B cell (primary cell): ENCODE measurements around the gene TINAG. TPM values are rescaled to one million over a fixed set of nuclear protein-coding genes. Genes with fewer than 3 reads are reported as not detected.

Experiments used
- ATAC-seq: fragments of 200-7000 bp; cut with Tn5 transposase; one replicate; pipeline ENCODE4 v1.10.0; 2021; ENCODE audit warnings: low read depth, mild to moderate bottlenecking, moderate number of reproducible peaks, moderate library complexity
- CTCF ChIA-PET: fragments of 350-600 bp; sonication (Branson Sonifier 250); formaldehyde crosslinking; loops from one replicate; lab custom pipeline; 2021; ENCODE audit warnings: antibody characterized with exemption, inconsistent platforms; lab: Charles Lee
- POLR2A ChIA-PET: fragments of 350-600 bp; sonication (Branson Sonifier 250); formaldehyde crosslinking; loops from one replicate; lab custom pipeline; 2021; ENCODE audit warnings: antibody characterized with exemption; lab: Charles Lee
- DNase-seq: peaks from one replicate; pipeline ENCODE4 v3.0.0; 2013
- H2AFZ ChIP-seq: 2 replicates; pipeline ENCODE4 v1.6.1; 2012; ENCODE audit warnings: mild to moderate bottlenecking, low read depth, low read length; ENCODE audit not compliant: insufficient read depth, poor library complexity, severe bottlenecking
- H3K27ac ChIP-seq, 2 donors: 1 replicate in 1 of 2; 2 replicates in 1 of 2; pipeline ENCODE4 v1.5.1; 2012 to 2013; ENCODE audit warnings: low read length in 2 of 2, mild to moderate bottlenecking in 2 of 2, moderate library complexity in 1 of 2
- H3K27me3 ChIP-seq, 4 experiments: fragments of 200-600 bp in 1 of 4; sonication (generic) in 1 of 4; replicated peaks in 1 of 4; 1 replicate in 2 of 4; 2 replicates in 2 of 4; pipeline versions ENCODE4 v1.6.1 to v1.7.0; 2013 to 2016; ENCODE audit warnings: low read length in 3 of 4, mild to moderate bottlenecking in 2 of 4, mixed read lengths in 1 of 4, moderate library complexity in 1 of 4; ENCODE audit not compliant: insufficient read depth in 4 of 4, control insufficient read depth in 3 of 4; ENCODE audit errors: control extremely low read depth in 1 of 4
- H3K36me3 ChIP-seq, 2 experiments: replicated peaks in 1 of 2; 1 replicate in 1 of 2; 2 replicates in 1 of 2; pipeline versions ENCODE4 v1.6.1 to v1.7.1; 2013; ENCODE audit warnings: low read length in 1 of 2; ENCODE audit not compliant: insufficient read depth in 2 of 2, control insufficient read depth in 1 of 2; ENCODE audit errors: control extremely low read depth in 1 of 2, extremely low read depth in 1 of 2
- H3K4me1 ChIP-seq, 2 donors: fragments of 200-600 bp in 1 of 2; sonication (generic) in 1 of 2; 1 replicate in 1 of 2; 2 replicates in 1 of 2; pipeline versions ENCODE4 v1.5.1 to v1.6.1; 2013 to 2017; ENCODE audit warnings: low read length in 2 of 2; ENCODE audit not compliant: control insufficient read depth in 2 of 2, insufficient read depth in 2 of 2
- H3K4me2 ChIP-seq: replicated peaks from 2 replicates; pipeline ENCODE3; 2012; ENCODE audit warnings: mild to moderate bottlenecking, low read depth, low read length; ENCODE audit not compliant: poor library complexity, severe bottlenecking
- H3K4me3 ChIP-seq, 5 experiments: fragments of 200-600 bp in 1 of 5; sonication (generic) in 1 of 5; 1 replicate in 3 of 5; 2 replicates in 2 of 5; pipeline versions ENCODE4 v1.5.1 to v1.7.0; 2011 to 2016; ENCODE audit warnings: low read length in 4 of 5, mild to moderate bottlenecking in 4 of 5, low read depth in 2 of 5, control low read depth in 1 of 5, moderate library complexity in 1 of 5; ENCODE audit not compliant: insufficient read depth in 1 of 5; ENCODE audit errors: control extremely low read depth in 1 of 5, extremely low read depth in 1 of 5
- H3K79me2 ChIP-seq: fragments of 200-600 bp; sonication (generic); one replicate; pipeline ENCODE4 v1.6.0; 2016; ENCODE audit warnings: low read length; ENCODE audit not compliant: control insufficient read depth, insufficient read depth
- H3K9ac ChIP-seq: fragments of 200-600 bp; sonication (generic); 2 replicates; pipeline ENCODE4 v1.6.1; 2017; ENCODE audit warnings: mild to moderate bottlenecking, low read length, moderate library complexity
- H3K9me3 ChIP-seq, 3 donors: one replicate each; pipeline versions ENCODE4 v1.6.1 to v1.7.1; 2013; ENCODE audit warnings: low read length in 2 of 3; ENCODE audit not compliant: control insufficient read depth in 2 of 3, insufficient read depth in 1 of 3; ENCODE audit errors: control extremely low read depth in 1 of 3
- H4K20me1 ChIP-seq: 2 replicates; pipeline ENCODE4 v1.6.0; 2012; ENCODE audit warnings: mild to moderate bottlenecking, low read length; ENCODE audit not compliant: insufficient read depth, control insufficient read depth, poor library complexity, severe bottlenecking
- H3K27ac Mint-ChIP-seq: one replicate; pipeline ENCODE4 v1.8.0; 2021; ENCODE audit warnings: mixed read lengths
- H3K27me3 Mint-ChIP-seq: one replicate; pipeline ENCODE4 v1.8.0; 2021; ENCODE audit warnings: mixed read lengths
- H3K4me1 Mint-ChIP-seq: one replicate; pipeline ENCODE4 v1.8.0; 2021; ENCODE audit warnings: mixed read lengths
- H3K4me3 Mint-ChIP-seq: one replicate; pipeline ENCODE4 v1.8.0; 2021; ENCODE audit warnings: mixed read lengths
- H3K9me3 Mint-ChIP-seq: one replicate; pipeline ENCODE4 v1.8.0; 2022; ENCODE audit warnings: mixed read lengths; ENCODE audit not compliant: insufficient read depth
- CTCF ChIP-seq: fragments of 200-600 bp; IDR thresholded peaks from one replicate; pipeline ENCODE4 v1.8.0; 2022; ENCODE audit warnings: antibody characterized with exemption, mild to moderate bottlenecking
- EZH2 ChIP-seq: IDR thresholded peaks from 2 replicates; pipeline ENCODE4 v1.6.1; 2012; ENCODE audit warnings: borderline replicate concordance, low read depth, mild to moderate bottlenecking, moderate library complexity, low read length; ENCODE audit not compliant: insufficient read depth, poor library complexity, severe bottlenecking
- WGBS: methylation state at CpG from one replicate; pipeline ENCODE4 v1.1.5; 2013; ENCODE audit warnings: missing lambda C conversion rate; ENCODE audit not compliant: insufficient coverage; 5-methylcytosine and 5-hydroxymethylcytosine counted together
- intact Hi-C: fragments of 100-400 bp; cut with micrococcal nuclease; formaldehyde crosslinking; loops from one replicate; pipeline ENCODE4 v1.10.0; 2022
- polyA plus RNA-seq: library from polyadenylated mRNA; depleted of rRNA; stranded (reverse); fragments of >200 nt; gene quantifications from 2 replicates; pipeline ENCODE4 v1.2.3, GENCODE V29; 2012
- total RNA-seq, 2 donors: library from RNA; stranded (reverse); fragments of 120-200 nt in 1 of 2; gene quantifications; 1 replicate in 1 of 2; 2 replicates in 1 of 2; pipeline versions ENCODE4 v1.2.3 to v1.2.4, GENCODE V29; 2013 to 2022

TINAG gene
- total and polyA plus RNA-seq, 2 donors (not counting 1 experiment from before 2014, with no cell fraction given), result not detected

DNA sequence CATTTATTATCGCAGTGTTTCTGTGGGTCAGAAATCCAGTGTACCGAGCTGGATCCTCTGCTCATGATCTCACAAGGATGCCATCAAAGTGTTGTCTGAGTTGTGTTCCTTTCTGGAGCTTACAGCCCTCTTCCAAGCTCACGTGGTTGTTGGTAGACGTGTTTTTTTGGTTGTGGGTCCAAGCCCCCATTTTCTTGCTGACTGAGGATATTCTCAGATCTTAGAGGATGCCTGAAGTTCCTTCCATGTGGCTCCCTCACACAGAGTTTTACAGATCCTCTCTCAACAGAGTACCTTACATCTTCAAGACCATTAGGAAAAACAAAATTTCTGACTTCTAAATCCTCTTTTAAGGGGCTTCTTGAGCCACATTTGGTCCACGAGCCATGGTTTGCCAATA is 78.1 kb downstream of the TINAG start:
- Histone ChIP-seq H3K9me3 (peaks cover 0 to 3% (median 0%) of the 10 kb centered on the region in 3 donors), H3K36me3 (no peaks in the 10 kb centered on the region), H3K9ac (no peak overlapping the region), H3K4me2 (no peak overlapping the region), H3K27ac (no peak overlapping the region), H3K79me2 (no peaks in the 10 kb centered on the region), H2AFZ (no peak overlapping the region), H4K20me1 (no peaks in the 10 kb centered on the region), H3K4me3 (no peak overlapping the region), H3K27me3 (no peaks in the 10 kb centered on the region), H3K4me1 (no peaks in the 10 kb centered on the region)
- ATAC-seq (no peak), DNase-seq (no peak)
- H3K27me3 Mint-ChIP-seq, result no peaks in the 10 kb centered on the region
- no peaks in the 10 kb centered on the region for H3K9me3 Mint-ChIP-seq
- no peak overlapping the region for H3K27ac Mint-ChIP-seq
- no peak overlapping the region for H3K4me3 Mint-ChIP-seq
- CTCF ChIA-PET, result no interaction called here
- TF ChIP-seq CTCF (no peak), EZH2 (no peak)
- WGBS, result 100% methylated on average over 2 of the region's 5 CpGs
- intact Hi-C loops, result no loop called here
- H3K4me1 Mint-ChIP-seq, result no peaks in the 10 kb centered on the region
- POLR2A ChIA-PET, result no interaction called here

DNA sequence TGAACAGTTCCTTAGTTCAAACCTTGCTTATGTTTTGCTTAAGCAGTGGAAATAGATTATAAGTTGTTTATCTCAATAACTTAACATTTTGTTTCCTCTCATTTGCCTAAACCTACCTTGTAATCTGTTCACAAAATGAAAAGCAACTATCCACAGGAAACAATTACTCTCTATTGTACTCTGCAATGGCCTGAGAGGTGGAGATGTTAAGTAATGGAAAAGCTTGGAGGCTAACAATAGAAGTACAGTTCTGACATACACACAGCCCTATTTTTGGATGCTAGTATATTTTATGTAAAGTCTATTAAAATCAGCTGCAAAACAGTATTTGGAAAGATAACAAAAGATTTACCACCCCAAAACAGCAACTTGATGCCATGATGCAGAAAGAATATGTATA is 82.1 kb downstream of the TINAG start:
- no peak for ATAC-seq
- intact Hi-C loops, result no loop called here
- H3K4me1 Mint-ChIP-seq, result no peaks in the 10 kb centered on the region

More for the DNA sequence above, 82.1 kb downstream of the TINAG start:
- Mint-ChIP-seq H3K9me3 (no peaks in the 10 kb centered on the region), H3K4me3 (no peak overlapping the region), H3K27ac (no peak overlapping the region), H3K27me3 (no peaks in the 10 kb centered on the region)
- peaks cover 0 to 3% (median 0%) of the 10 kb centered on the region in 3 donors for H3K9me3 ChIP-seq
- no peak for DNase-seq
- no peaks in the 10 kb centered on the region for H3K36me3 ChIP-seq
- TF ChIP-seq EZH2, result no peak
- TF ChIP-seq CTCF, result no peak
- no peak overlapping the region for H3K27ac ChIP-seq
- no peak overlapping the region for H3K9ac ChIP-seq
- no peak overlapping the region for H3K4me2 ChIP-seq
- CTCF ChIA-PET, result no interaction called here
- no peak overlapping the region for H2AFZ ChIP-seq
- no peak overlapping the region for H3K4me3 ChIP-seq
- no peaks in the 10 kb centered on the region for H3K27me3 ChIP-seq
- POLR2A ChIA-PET, result no interaction called here
- H3K4me1 ChIP-seq, result no peaks in the 10 kb centered on the region
- no peaks in the 10 kb centered on the region for H3K79me2 ChIP-seq
- H4K20me1 ChIP-seq, result no peaks in the 10 kb centered on the region
